Left colon (tissue), 2 donors: ENCODE results near the gene LUM. TPM values are rescaled to one million over a fixed set of nuclear protein-coding genes. Genes with fewer than 3 reads are reported as not detected.

Source experiments
- ATAC-seq: fragments of 200-7000 bp; cut with Tn5 transposase; one replicate; pipeline ENCODE4 v1.9.1; 2020; ENCODE audit warnings: mild to moderate bottlenecking, moderate library complexity
- DNase-seq, 2 donors: peaks; one replicate each; pipeline ENCODE4 v3.0.0-alpha.2; 2020
- intact Hi-C, 2 donors: fragments of 100-400 bp; cut with DNase I in 1 of 2; cut with micrococcal nuclease in 1 of 2; formaldehyde crosslinking; loops; one replicate each; pipeline versions ENCODE4 v1.11.2 to v1.14.0; 2022; cut with DNase I, micrococcal nuclease
- total RNA-seq, 2 donors: library from RNA; stranded (reverse); fragmentation: NEBNext Ultra II Directional; extraction: Animal tissue kit (Norgen Biotek cat#: 25700); gene quantifications; one replicate each; pipeline ENCODE4 v1.2.1, GENCODE V29; 2021
- donor health status: DM: no; HTN: no; CAD: no.
- donor health status: DM: yes; HTN: yes; CAD: no.

The LUM gene
- total RNA-seq, 2 donors from 2014 or later = 17.4 to 64.1 TPM

- no peak for DNase-seq
- no peak for ATAC-seq
- intact Hi-C loops = no loop called here
Observed at GRCh38 chr12:91053951-91054715, 57.2 kb downstream of the LUM start.

Other genes starting within 250 kb of the LUM start
- not detected for gene CCER1, start 156.3 kb downstream of the LUM start, total RNA-seq
- gene EPYC, start 106.5 kb downstream of the LUM start, total RNA-seq = not detected
- gene KERA, start 53.5 kb downstream of the LUM start, total RNA-seq = not detected
- gene DCN, start 71.3 kb upstream of the LUM start, total RNA-seq = 100 to 1,000 TPM; 145 to 315 TPM